Gastrocnemius medialis (tissue), 4 donors: ENCODE measurements around the gene CHST11. TPM values are rescaled to one million over a fixed set of nuclear protein-coding genes. Genes with fewer than 3 reads are reported as not detected.

Experiments used
- ATAC-seq, 2 donors: fragments of 150-250 bp; one replicate each; pipeline ENCODE4 v1.9.1; 2016
- DNase-seq, 2 donors: peaks; one replicate each; pipeline ENCODE4 v3.0.0-alpha.2; 2019
- H3K27ac ChIP-seq, 4 donors: fragments of 200-600 bp; sonication (generic); 1 replicate in 1 of 4; 2 replicates in 3 of 4; pipeline ENCODE4 v1.5.1; 2016 to 2018; ENCODE audit warnings: mild to moderate bottlenecking in 2 of 4, moderate library complexity in 1 of 4
- H3K27me3 ChIP-seq, 3 donors: fragments of 200-600 bp; sonication (generic) in 2 of 3; 1 replicate in 1 of 3; 2 replicates in 2 of 3; pipeline versions ENCODE4 v1.5.1 to v1.6.0; 2016 to 2019; ENCODE audit warnings: mild to moderate bottlenecking in 1 of 3, moderate library complexity in 1 of 3
- H3K36me3 ChIP-seq, 2 donors: fragments of 200-600 bp; sonication (generic) in 1 of 2; one replicate each; pipeline ENCODE4 v1.5.1; 2017 to 2018
- H3K4me1 ChIP-seq, 2 donors: fragments of 200-600 bp; sonication (generic) in 1 of 2; one replicate each; pipeline ENCODE4 v1.5.1; 2016 to 2017; ENCODE audit warnings: mild to moderate bottlenecking in 2 of 2
- H3K4me3 ChIP-seq, 4 donors: fragments of 200-600 bp; sonication (generic) in 3 of 4; 1 replicate in 1 of 4; 2 replicates in 3 of 4; pipeline ENCODE4 v1.5.1; 2016 to 2019; ENCODE audit warnings: mild to moderate bottlenecking in 2 of 4
- H3K9me3 ChIP-seq, 3 donors: fragments of 200-600 bp; sonication (generic) in 2 of 3; 1 replicate in 1 of 3; 2 replicates in 2 of 3; pipeline ENCODE4 v1.5.1; 2016 to 2019
- CTCF ChIP-seq, 5 experiments: fragments of 450-650 bp in 3 of 5; fragments of 200-600 bp in 2 of 5; sonication (generic) in 2 of 5; IDR thresholded peaks in 4 of 5; conservative IDR thresholded peaks in 1 of 5; 1 replicate in 4 of 5; 2 replicates in 1 of 5; pipeline ENCODE4 v1.5.1; 2016 to 2019; ENCODE audit warnings: antibody characterized with exemption in 5 of 5, mild to moderate bottlenecking in 3 of 5, moderate library complexity in 3 of 5
- POLR2A ChIP-seq, 2 donors: fragments of 450-650 bp; IDR thresholded peaks; one replicate each; pipeline ENCODE4 v1.6.1; 2017; ENCODE audit warnings: antibody characterized with exemption in 2 of 2, mild to moderate bottlenecking in 2 of 2, moderate library complexity in 2 of 2
- in situ Hi-C, 4 donors: fragments of 200-750 bp; cut with MboI; loops; one replicate each; pipeline versions ENCODE4 v1.15.0 to v1.8.0; 2017; ENCODE audit warnings: low sequenced_read_pairs in 4 of 4
- intact Hi-C: fragments of 100-400 bp; cut with DNase I; formaldehyde crosslinking; loops from one replicate; pipeline ENCODE4 v1.15.1; 2023; ENCODE audit warnings: low total_unique reads
- total RNA-seq, 4 donors: library from RNA; depleted of rRNA; stranded (reverse); fragments of >200 nt; gene quantifications; one replicate each; pipeline versions ENCODE4 v1.1.0 to v1.2.3, GENCODE V29; 2016

Gene CHST11
- total RNA-seq, 4 donors from 2014 or later, result 0.17 to 2.1 (median 1.4) TPM

- H3K36me3 ChIP-seq, result no peaks in the 10 kb centered on the region
- ATAC-seq (no peak), DNase-seq (no peak)
- H3K27me3 ChIP-seq, result no peaks in the 10 kb centered on the region
- TF ChIP-seq CTCF (IDR thresholded peaks at IDR 0.05 in 4 of 5, conservative IDR thresholded peaks at IDR 0.05 in 1 of 5) (no peak), POLR2A (IDR thresholded peaks at IDR 0.05) (no peak)
- intact Hi-C loops (no loop called here), in situ Hi-C loops (no loop called here)
- H3K27ac ChIP-seq, result peak overlapping the region in 3 of 4 donors; percentile 24 to 55 (median 44)
- H3K9me3 ChIP-seq, result no peaks in the 10 kb centered on the region
- H3K4me1 ChIP-seq, result no peaks in the 10 kb centered on the region
- H3K4me3 ChIP-seq, result no peak overlapping the region
These were observed 146.8 kb downstream of the CHST11 start for GRCh38 chr12:104603545-104603973.

- in situ Hi-C loops, result no loop called here
- Histone ChIP-seq H3K4me3 (no peak overlapping the region), H3K9me3 (no peaks in the 10 kb centered on the region), H3K36me3 (no peaks in the 10 kb centered on the region), H3K4me1 (no peaks in the 10 kb centered on the region), H3K27ac (peak overlapping the region; percentile 24 to 68 (median 50)), H3K27me3 (no peaks in the 10 kb centered on the region)
- ATAC-seq (peak; percentile 80 to 84), DNase-seq (peak; percentile 48 to 69)
- intact Hi-C loops, result no loop called here
- TF ChIP-seq CTCF (IDR thresholded peaks at IDR 0.05 in 4 of 5, conservative IDR thresholded peaks at IDR 0.05 in 1 of 5) (no peak), POLR2A (IDR thresholded peaks at IDR 0.05) (no peak)
These were observed 147.6 kb downstream of the CHST11 start for GRCh38 chr12:104604070-104604994.

- no peaks in the 10 kb centered on the region for H3K4me1 ChIP-seq
- intact Hi-C loops, result no loop called here
- no peak for ATAC-seq
These were observed 148.4 kb downstream of the CHST11 start for GRCh38 chr12:104604995-104605675.

GRCh38 chr12:104605685-104606084 lies 148.9 kb downstream of the CHST11 start:
- in situ Hi-C loops (no loop called here), intact Hi-C loops (no loop called here)
- no peaks in the 10 kb centered on the region for H3K9me3 ChIP-seq
- DNase-seq, result peak; percentile 43 to 66
- no peaks in the 10 kb centered on the region for H3K27me3 ChIP-seq
- TF ChIP-seq CTCF (IDR thresholded peaks at IDR 0.05 in 4 of 5, conservative IDR thresholded peaks at IDR 0.05 in 1 of 5), result no peak
- H3K4me3 ChIP-seq, result no peak overlapping the region
- H3K36me3 ChIP-seq, result no peaks in the 10 kb centered on the region
- peak overlapping the region in 3 of 4 donors; percentile 21 to 68 (median 44) for H3K27ac ChIP-seq
- peak; percentile 55 to 73 for ATAC-seq
- H3K4me1 ChIP-seq, result no peaks in the 10 kb centered on the region

More at GRCh38 chr12:104604995-104605675, 148.4 kb downstream of the CHST11 start:
- Histone ChIP-seq H3K4me3 (no peak overlapping the region), H3K9me3 (no peaks in the 10 kb centered on the region), H3K27me3 (no peaks in the 10 kb centered on the region), H3K27ac (peak overlapping the region; percentile 24 to 68 (median 50)), H3K36me3 (no peaks in the 10 kb centered on the region)
- DNase-seq, result peak in 1 of 2 donors; percentile 24
- in situ Hi-C loops, result no loop called here
- TF ChIP-seq CTCF (IDR thresholded peaks at IDR 0.05 in 4 of 5, conservative IDR thresholded peaks at IDR 0.05 in 1 of 5) (no peak), POLR2A (IDR thresholded peaks at IDR 0.05) (no peak)
